WTC11 (cell line): ENCODE data around the gene NOS1. TPM values are rescaled to one million over a fixed set of nuclear protein-coding genes. Genes with fewer than 3 reads are reported as not detected.

Experiments
- ATAC-seq: fragments of 200-7000 bp; cut with Tn5 transposase; 2 replicates; pipeline ENCODE4 v1.10.0; 2021; ENCODE audit warnings: mild to moderate bottlenecking, moderate library complexity
- CTCF ChIA-PET: fragments of 300-600 bp; sonication (Branson Sonifier 250); formaldehyde crosslinking; loops from one replicate; lab custom pipeline; 2021; ENCODE audit warnings: antibody characterized with exemption; lab: Charles Lee
- POLR2A ChIA-PET: fragments of 350-600 bp; sonication (Branson Sonifier 250); formaldehyde crosslinking; loops from one replicate; lab custom pipeline; 2021; ENCODE audit warnings: antibody characterized with exemption; lab: Charles Lee
- DNase-seq: peaks from one replicate; pipeline ENCODE4 v3.0.0; 2021; ENCODE audit warnings: low spot score
- H3K27ac Mint-ChIP-seq: 2 replicates; pipeline ENCODE4 v1.8.0; 2021; ENCODE audit warnings: mixed read lengths
- H3K27me3 Mint-ChIP-seq: 2 replicates; pipeline ENCODE4 v1.8.0; 2021; ENCODE audit warnings: low read depth, mild to moderate bottlenecking, moderate library complexity, mixed read lengths
- H3K36me3 Mint-ChIP-seq: 2 replicates; pipeline ENCODE4 v1.8.0; 2021; ENCODE audit warnings: mixed read lengths
- H3K4me1 Mint-ChIP-seq: 2 replicates; pipeline ENCODE4 v1.8.0; 2022; ENCODE audit warnings: mixed read lengths
- H3K4me3 Mint-ChIP-seq: 2 replicates; pipeline ENCODE4 v1.8.0; 2021; ENCODE audit warnings: mild to moderate bottlenecking, moderate library complexity, mixed read lengths
- H3K9me3 Mint-ChIP-seq: 2 replicates; pipeline ENCODE4 v1.8.0; 2021; ENCODE audit warnings: mixed read lengths
- ATF1 ChIP-seq: sonication (generic); formaldehyde crosslinking; IDR thresholded peaks from 2 replicates; pipeline ENCODE4 v1.8.1; 2023; ENCODE audit warnings: mild to moderate bottlenecking, moderate library complexity, missing genetic modification reagents
- E2F4 ChIP-seq: sonication (generic); formaldehyde crosslinking; IDR thresholded peaks from 2 replicates; pipeline ENCODE4 v1.8.1; 2022; ENCODE audit warnings: low read depth, mild to moderate bottlenecking, moderate library complexity, missing genetic modification reagents, borderline replicate concordance
- E2F5 ChIP-seq: sonication (generic); formaldehyde crosslinking; IDR thresholded peaks from 2 replicates; pipeline ENCODE4 v1.8.1; 2022; ENCODE audit warnings: mild to moderate bottlenecking, moderate library complexity, missing genetic modification reagents
- GABPB1 ChIP-seq: sonication (generic); formaldehyde crosslinking; IDR thresholded peaks from 2 replicates; pipeline ENCODE4 v1.8.1; 2023; ENCODE audit warnings: mild to moderate bottlenecking, missing genetic modification reagents
- HMGXB4 ChIP-seq: sonication (generic); formaldehyde crosslinking; IDR thresholded peaks from 2 replicates; pipeline ENCODE4 v1.8.1; 2023; ENCODE audit warnings: mild to moderate bottlenecking, moderate library complexity, missing genetic modification reagents
- IRF2 ChIP-seq: sonication (generic); formaldehyde crosslinking; IDR thresholded peaks from 2 replicates; pipeline ENCODE4 v1.8.0; 2022; ENCODE audit warnings: low read depth, missing genetic modification reagents, borderline replicate concordance
- SMAD4 ChIP-seq: sonication (generic); formaldehyde crosslinking; IDR thresholded peaks from 2 replicates; pipeline ENCODE4 v1.8.0; 2022; ENCODE audit warnings: mild to moderate bottlenecking, missing genetic modification reagents
- ZBTB21 ChIP-seq: sonication (generic); formaldehyde crosslinking; IDR thresholded peaks from 2 replicates; pipeline ENCODE4 v1.8.1; 2023; ENCODE audit warnings: mild to moderate bottlenecking, missing genetic modification reagents, borderline replicate concordance
- ZNF121 ChIP-seq: sonication (generic); formaldehyde crosslinking; IDR thresholded peaks from 2 replicates; pipeline ENCODE4 v1.8.0; 2023; ENCODE audit warnings: missing genetic modification reagents
- total RNA-seq: library from RNA; stranded (reverse); gene quantifications from 3 replicates; pipeline ENCODE4 v1.2.3, GENCODE V29; 2021
- TF ChIP-seq, protein P1 (sequence below): sonication (generic); formaldehyde crosslinking; IDR thresholded peaks from 2 replicates; pipeline ENCODE4 v1.8.0; 2022; ENCODE audit warnings: missing genetic modification reagents
- TF ChIP-seq, protein P2 (sequence below): sonication (generic); formaldehyde crosslinking; IDR thresholded peaks from 2 replicates; pipeline ENCODE4 v1.8.0; 2022; ENCODE audit warnings: mild to moderate bottlenecking, missing genetic modification reagents
- TF ChIP-seq, protein P3 (sequence below): sonication (generic); formaldehyde crosslinking; IDR thresholded peaks from 2 replicates; pipeline ENCODE4 v1.8.1; 2022; ENCODE audit warnings: missing genetic modification reagents, borderline replicate concordance

Gene NOS1
- total RNA-seq, 1 experiment from 2014 or later, result 4.5 TPM

GRCh38 chr12:117350140-117350539 is 11.3 kb downstream of the NOS1 start (continued):
- TF ChIP-seq, protein P1, sequence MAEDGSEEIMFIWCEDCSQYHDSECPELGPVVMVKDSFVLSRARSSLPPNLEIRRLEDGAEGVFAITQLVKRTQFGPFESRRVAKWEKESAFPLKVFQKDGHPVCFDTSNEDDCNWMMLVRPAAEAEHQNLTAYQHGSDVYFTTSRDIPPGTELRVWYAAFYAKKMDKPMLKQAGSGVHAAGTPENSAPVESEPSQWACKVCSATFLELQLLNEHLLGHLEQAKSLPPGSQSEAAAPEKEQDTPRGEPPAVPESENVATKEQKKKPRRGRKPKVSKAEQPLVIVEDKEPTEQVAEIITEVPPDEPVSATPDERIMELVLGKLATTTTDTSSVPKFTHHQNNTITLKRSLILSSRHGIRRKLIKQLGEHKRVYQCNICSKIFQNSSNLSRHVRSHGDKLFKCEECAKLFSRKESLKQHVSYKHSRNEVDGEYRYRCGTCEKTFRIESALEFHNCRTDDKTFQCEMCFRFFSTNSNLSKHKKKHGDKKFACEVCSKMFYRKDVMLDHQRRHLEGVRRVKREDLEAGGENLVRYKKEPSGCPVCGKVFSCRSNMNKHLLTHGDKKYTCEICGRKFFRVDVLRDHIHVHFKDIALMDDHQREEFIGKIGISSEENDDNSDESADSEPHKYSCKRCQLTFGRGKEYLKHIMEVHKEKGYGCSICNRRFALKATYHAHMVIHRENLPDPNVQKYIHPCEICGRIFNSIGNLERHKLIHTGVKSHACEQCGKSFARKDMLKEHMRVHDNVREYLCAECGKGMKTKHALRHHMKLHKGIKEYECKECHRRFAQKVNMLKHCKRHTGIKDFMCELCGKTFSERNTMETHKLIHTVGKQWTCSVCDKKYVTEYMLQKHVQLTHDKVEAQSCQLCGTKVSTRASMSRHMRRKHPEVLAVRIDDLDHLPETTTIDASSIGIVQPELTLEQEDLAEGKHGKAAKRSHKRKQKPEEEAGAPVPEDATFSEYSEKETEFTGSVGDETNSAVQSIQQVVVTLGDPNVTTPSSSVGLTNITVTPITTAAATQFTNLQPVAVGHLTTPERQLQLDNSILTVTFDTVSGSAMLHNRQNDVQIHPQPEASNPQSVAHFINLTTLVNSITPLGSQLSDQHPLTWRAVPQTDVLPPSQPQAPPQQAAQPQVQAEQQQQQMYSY, result no peak
- TF ChIP-seq, all 79 proteins: peak for 0

DNA sequence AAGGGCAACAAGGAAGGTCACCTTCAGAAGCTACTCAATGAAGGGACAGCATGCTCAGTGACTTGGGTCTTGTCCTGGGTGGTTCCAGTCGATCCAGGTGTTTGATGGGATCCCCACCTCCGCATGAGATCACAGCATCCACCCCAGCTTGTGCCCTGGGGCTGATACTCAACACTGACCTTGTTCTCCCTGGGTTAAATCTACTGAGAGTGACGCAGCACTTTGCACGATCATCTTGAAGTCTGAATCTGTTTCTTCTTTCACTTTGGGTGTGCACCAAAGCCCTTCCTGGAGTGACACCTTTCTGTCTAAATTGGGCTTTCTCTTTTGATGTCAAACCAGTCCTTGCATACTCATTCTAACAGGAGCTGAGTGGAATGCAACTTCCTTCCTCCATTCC is 13.8 kb downstream of the NOS1 start:
- no peaks in the 10 kb centered on the region for H3K9me3 Mint-ChIP-seq

More for the DNA sequence above, 13.8 kb downstream of the NOS1 start:
- TF ChIP-seq ZNF121, result no peak
- no peak for TF ChIP-seq IRF2
- no peak for TF ChIP-seq ATF1 (CRISPR knock-in tag)
- no peak for TF ChIP-seq HMGXB4 (CRISPR knock-in tag)
- TF ChIP-seq, protein P2, sequence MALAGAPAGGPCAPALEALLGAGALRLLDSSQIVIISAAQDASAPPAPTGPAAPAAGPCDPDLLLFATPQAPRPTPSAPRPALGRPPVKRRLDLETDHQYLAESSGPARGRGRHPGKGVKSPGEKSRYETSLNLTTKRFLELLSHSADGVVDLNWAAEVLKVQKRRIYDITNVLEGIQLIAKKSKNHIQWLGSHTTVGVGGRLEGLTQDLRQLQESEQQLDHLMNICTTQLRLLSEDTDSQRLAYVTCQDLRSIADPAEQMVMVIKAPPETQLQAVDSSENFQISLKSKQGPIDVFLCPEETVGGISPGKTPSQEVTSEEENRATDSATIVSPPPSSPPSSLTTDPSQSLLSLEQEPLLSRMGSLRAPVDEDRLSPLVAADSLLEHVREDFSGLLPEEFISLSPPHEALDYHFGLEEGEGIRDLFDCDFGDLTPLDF (CRISPR knock-in tag), result no peak
- no peak for TF ChIP-seq SMAD4 (CRISPR knock-in tag)
- TF ChIP-seq E2F5 (CRISPR knock-in tag), result no peak
- TF ChIP-seq ZBTB21 (CRISPR knock-in tag), result no peak
- TF ChIP-seq, protein P1, result no peak
- TF ChIP-seq GABPB1 (CRISPR knock-in tag), result no peak
- TF ChIP-seq, protein P3, sequence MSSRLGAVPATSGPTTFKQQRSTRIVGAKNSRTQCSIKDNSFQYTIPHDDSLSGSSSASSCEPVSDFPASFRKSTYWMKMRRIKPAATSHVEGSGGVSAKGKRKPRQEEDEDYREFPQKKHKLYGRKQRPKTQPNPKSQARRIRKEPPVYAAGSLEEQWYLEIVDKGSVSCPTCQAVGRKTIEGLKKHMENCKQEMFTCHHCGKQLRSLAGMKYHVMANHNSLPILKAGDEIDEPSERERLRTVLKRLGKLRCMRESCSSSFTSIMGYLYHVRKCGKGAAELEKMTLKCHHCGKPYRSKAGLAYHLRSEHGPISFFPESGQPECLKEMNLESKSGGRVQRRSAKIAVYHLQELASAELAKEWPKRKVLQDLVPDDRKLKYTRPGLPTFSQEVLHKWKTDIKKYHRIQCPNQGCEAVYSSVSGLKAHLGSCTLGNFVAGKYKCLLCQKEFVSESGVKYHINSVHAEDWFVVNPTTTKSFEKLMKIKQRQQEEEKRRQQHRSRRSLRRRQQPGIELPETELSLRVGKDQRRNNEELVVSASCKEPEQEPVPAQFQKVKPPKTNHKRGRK (CRISPR knock-in tag), result no peak
- no peak for TF ChIP-seq E2F4 (CRISPR knock-in tag)
- DNase-seq (no peak), ATAC-seq (no peak; the same call in 1 of the 2 replicates)
- H3K36me3 Mint-ChIP-seq, result no peaks in the 10 kb centered on the region
- POLR2A ChIA-PET, result no interaction called here
- CTCF ChIA-PET, result interaction anchor here (0.6 to 2.0 kb wide), 4 partner anchors 8 to 21 kb away, joined by 3 to 6 read pairs (median 5); no protein-coding TSS in a partner anchor
- no peaks in the 10 kb centered on the region for H3K27me3 Mint-ChIP-seq
- peak overlapping the region; percentile 71; the same call in 1 of the 2 replicates for H3K27ac Mint-ChIP-seq
- peaks cover 8% of the 10 kb centered on the region for H3K4me1 Mint-ChIP-seq
- no peak overlapping the region for H3K4me3 Mint-ChIP-seq
